ENCODE data around the gene TPSD1. TPM values are rescaled to one million over a fixed set of nuclear protein-coding genes. Genes with fewer than 3 reads are reported as not detected.

The TPSD1 gene
- polyA plus RNA-seq, 3 donors, result not detected

DNA sequence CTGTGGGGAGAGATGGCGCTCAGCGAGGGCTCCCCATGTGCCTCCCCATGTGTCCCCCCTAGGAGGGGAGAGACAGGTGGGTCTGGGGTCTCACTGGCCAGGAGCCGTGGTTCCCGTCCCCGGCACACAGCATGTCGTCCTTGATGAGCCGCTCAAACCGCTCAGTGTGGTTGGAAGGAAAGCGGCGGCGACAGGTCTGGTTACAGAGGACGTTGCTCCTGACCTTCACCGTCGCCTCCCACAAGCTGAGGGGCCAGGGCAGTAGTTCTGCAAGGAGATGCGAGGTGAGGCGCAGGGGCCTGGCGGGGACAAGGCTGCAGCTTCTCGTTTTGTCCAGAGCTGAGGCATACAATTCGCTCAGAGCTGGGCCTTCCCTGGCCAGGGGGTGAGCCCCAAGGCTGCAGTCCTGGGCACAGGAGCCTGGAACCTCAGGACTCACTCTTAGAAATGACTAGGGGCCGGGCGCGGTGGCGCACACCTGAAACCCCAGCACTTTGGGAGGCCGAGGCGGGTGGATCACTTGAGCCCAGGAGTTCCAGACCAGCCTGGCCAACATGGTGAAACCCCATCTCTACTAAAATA, 30.7 kb downstream of the TPSD1 start:
- H3K4me3 ChIP-seq (replicated peaks in 1 of 3; ENCODE audit: low read depth in 2 of 3, low read length in 3 of 3), result no peak overlapping the region
- DNase-seq, result no peak
- H3K9me3 ChIP-seq (replicated peaks in 1 of 2; ENCODE audit: control insufficient read depth in 1 of 2, insufficient read depth in 1 of 2, low read length in 2 of 2), result no peaks in the 10 kb centered on the region
- Mint-ChIP-seq H3K27ac (no peak overlapping the region), H3K4me3 (no peak overlapping the region), H3K4me1 (peaks cover 32% of the 10 kb centered on the region), H3K36me3 (no peaks in the 10 kb centered on the region), H3K9me3 (peaks cover 0 to 2% (median 0%) of the 10 kb centered on the region in 7 donors), H3K27me3 (ENCODE audit: low read depth in 3 of 3) (peaks cover 31 to 55% (median 48%) of the 10 kb centered on the region in 3 donors)
- peaks cover 24 to 27% of the 10 kb centered on the region in 2 donors for H3K4me1 ChIP-seq (ENCODE audit: control insufficient read depth in 1 of 2, insufficient read depth in 2 of 2, low read length in 2 of 2)
- H3K9ac ChIP-seq (ENCODE audit: insufficient read depth, low read length, poor library complexity, severe bottlenecking), result no peak overlapping the region
- no peaks in the 10 kb centered on the region for H4K20me1 ChIP-seq (ENCODE audit: insufficient read depth, low read length)
- TF ChIP-seq, protein P1, sequence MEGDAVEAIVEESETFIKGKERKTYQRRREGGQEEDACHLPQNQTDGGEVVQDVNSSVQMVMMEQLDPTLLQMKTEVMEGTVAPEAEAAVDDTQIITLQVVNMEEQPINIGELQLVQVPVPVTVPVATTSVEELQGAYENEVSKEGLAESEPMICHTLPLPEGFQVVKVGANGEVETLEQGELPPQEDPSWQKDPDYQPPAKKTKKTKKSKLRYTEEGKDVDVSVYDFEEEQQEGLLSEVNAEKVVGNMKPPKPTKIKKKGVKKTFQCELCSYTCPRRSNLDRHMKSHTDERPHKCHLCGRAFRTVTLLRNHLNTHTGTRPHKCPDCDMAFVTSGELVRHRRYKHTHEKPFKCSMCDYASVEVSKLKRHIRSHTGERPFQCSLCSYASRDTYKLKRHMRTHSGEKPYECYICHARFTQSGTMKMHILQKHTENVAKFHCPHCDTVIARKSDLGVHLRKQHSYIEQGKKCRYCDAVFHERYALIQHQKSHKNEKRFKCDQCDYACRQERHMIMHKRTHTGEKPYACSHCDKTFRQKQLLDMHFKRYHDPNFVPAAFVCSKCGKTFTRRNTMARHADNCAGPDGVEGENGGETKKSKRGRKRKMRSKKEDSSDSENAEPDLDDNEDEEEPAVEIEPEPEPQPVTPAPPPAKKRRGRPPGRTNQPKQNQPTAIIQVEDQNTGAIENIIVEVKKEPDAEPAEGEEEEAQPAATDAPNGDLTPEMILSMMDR (IDR thresholded peaks at IDR 0.05), result no peak
- H3K4me2 ChIP-seq (replicated peaks; ENCODE audit: extremely low read depth, low read length, poor library complexity, severe bottlenecking), result no peak overlapping the region
- H3K27me3 ChIP-seq (ENCODE audit: control insufficient read depth in 2 of 2, insufficient read depth in 2 of 2, low read length in 2 of 2), result peaks cover 0 to 34% of the 10 kb centered on the region in 2 donors
- 85% methylated on average over 23 of the region's 25 CpGs for WGBS (ENCODE audit: insufficient coverage)
- intact Hi-C loops (cut with micrococcal nuclease), result no loop called here
- H3K36me3 ChIP-seq (replicated peaks in 1 of 2; ENCODE audit: control insufficient read depth in 1 of 2, insufficient read depth in 2 of 2, low read length in 2 of 2), result no peaks in the 10 kb centered on the region
- H2AFZ ChIP-seq (ENCODE audit: insufficient read depth, low read depth, low read length, poor library complexity, severe bottlenecking), result no peak overlapping the region
- H3K27ac ChIP-seq (ENCODE audit: low read depth in 1 of 2, low read length in 2 of 2), result no peak overlapping the region
- no peaks in the 10 kb centered on the region for H3K79me2 ChIP-seq (ENCODE audit: insufficient read depth, low read length)

DNA sequence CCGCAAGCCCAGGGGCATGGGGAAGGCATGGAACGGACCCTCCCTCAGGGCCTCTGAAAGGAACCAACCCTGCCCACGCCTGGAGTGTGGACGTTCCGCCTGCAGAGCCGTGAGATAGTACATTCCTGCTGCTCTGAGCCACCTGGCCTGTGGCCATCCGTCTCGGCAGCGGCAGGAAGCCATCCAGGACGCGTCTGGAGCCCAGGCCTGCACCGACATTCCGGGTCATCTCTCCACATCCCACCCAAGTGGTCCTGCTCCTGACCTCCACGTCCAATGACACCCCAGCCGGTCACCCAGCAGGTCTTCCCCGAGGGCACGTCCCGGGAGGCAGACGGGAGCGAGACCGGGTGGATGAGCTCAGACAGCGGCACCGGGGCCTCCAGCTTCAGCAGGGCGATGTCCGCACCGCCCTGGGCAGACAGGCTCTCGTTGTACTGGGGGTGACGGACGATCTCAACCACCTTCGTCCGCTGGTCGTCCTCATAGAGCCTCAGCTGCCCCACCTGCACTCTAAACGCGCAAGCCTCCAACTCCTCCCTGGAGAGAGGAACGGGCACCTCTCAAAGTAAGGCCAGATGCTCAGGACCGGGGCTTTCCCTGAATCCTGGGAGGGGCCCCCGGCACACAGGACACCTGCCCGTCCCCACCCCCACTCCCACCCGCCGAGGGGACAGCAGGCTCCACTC, 32.3 kb downstream of the TPSD1 start:
- H4K20me1 ChIP-seq (ENCODE audit: insufficient read depth, low read length), result no peaks in the 10 kb centered on the region
- H3K9ac ChIP-seq (ENCODE audit: insufficient read depth, low read length, poor library complexity, severe bottlenecking), result no peak overlapping the region
- Mint-ChIP-seq H3K36me3 (no peaks in the 10 kb centered on the region), H3K9me3 (peaks cover 0 to 2% (median 0%) of the 10 kb centered on the region in 7 donors), H3K4me3 (peak overlapping the region in 1 of 2 donors; percentile 35), H3K4me1 (peaks cover 21% of the 10 kb centered on the region), H3K27ac (no peak overlapping the region), H3K27me3 (ENCODE audit: low read depth in 3 of 3) (peaks cover 38 to 69% (median 56%) of the 10 kb centered on the region in 3 donors)
- H3K27ac ChIP-seq (ENCODE audit: low read depth in 1 of 2, low read length in 2 of 2), result no peak overlapping the region
- H3K27me3 ChIP-seq (ENCODE audit: control insufficient read depth in 2 of 2, insufficient read depth in 2 of 2, low read length in 2 of 2), result peaks cover 0 to 37% of the 10 kb centered on the region in 2 donors
- DNase-seq, result no peak
- no peaks in the 10 kb centered on the region for H3K79me2 ChIP-seq (ENCODE audit: insufficient read depth, low read length)
- H3K36me3 ChIP-seq (replicated peaks in 1 of 2; ENCODE audit: control insufficient read depth in 1 of 2, insufficient read depth in 2 of 2, low read length in 2 of 2), result no peaks in the 10 kb centered on the region
- no peaks in the 10 kb centered on the region for H3K9me3 ChIP-seq (replicated peaks in 1 of 2; ENCODE audit: control insufficient read depth in 1 of 2, insufficient read depth in 1 of 2, low read length in 2 of 2)
- no peak overlapping the region for H3K4me2 ChIP-seq (replicated peaks; ENCODE audit: extremely low read depth, low read length, poor library complexity, severe bottlenecking)
- intact Hi-C loops (cut with micrococcal nuclease), result no loop called here
- TF ChIP-seq, protein P1 (IDR thresholded peaks at IDR 0.05), result no peak
- WGBS (ENCODE audit: insufficient coverage), result 82% methylated on average over 29 of the region's 40 CpGs
- H2AFZ ChIP-seq (ENCODE audit: insufficient read depth, low read depth, low read length, poor library complexity, severe bottlenecking), result no peak overlapping the region
- H3K4me3 ChIP-seq (replicated peaks in 1 of 3; ENCODE audit: low read depth in 2 of 3, low read length in 3 of 3), result no peak overlapping the region
- H3K4me1 ChIP-seq (ENCODE audit: control insufficient read depth in 1 of 2, insufficient read depth in 2 of 2, low read length in 2 of 2), result peaks cover 16 to 18% of the 10 kb centered on the region in 2 donors
